GM12892 (cell line): ENCODE results near the gene CRIP1.

Source experiments
- POLR2A ChIP-seq: IDR thresholded peaks from 2 replicates; pipeline ENCODE4 v1.6.1; 2011; ENCODE audit warnings: low read depth, low read length, control low read depth
- POLR2AphosphoS5 ChIP-seq: IDR thresholded peaks from 2 replicates; pipeline ENCODE4 v1.6.1; 2011; ENCODE audit warnings: low read depth, low read length, control low read depth
- TAF1 ChIP-seq: IDR thresholded peaks from 2 replicates; pipeline ENCODE4 v1.6.1; 2011; ENCODE audit warnings: low read depth, mild to moderate bottlenecking, control low read depth, low read length, borderline replicate concordance

DNA sequence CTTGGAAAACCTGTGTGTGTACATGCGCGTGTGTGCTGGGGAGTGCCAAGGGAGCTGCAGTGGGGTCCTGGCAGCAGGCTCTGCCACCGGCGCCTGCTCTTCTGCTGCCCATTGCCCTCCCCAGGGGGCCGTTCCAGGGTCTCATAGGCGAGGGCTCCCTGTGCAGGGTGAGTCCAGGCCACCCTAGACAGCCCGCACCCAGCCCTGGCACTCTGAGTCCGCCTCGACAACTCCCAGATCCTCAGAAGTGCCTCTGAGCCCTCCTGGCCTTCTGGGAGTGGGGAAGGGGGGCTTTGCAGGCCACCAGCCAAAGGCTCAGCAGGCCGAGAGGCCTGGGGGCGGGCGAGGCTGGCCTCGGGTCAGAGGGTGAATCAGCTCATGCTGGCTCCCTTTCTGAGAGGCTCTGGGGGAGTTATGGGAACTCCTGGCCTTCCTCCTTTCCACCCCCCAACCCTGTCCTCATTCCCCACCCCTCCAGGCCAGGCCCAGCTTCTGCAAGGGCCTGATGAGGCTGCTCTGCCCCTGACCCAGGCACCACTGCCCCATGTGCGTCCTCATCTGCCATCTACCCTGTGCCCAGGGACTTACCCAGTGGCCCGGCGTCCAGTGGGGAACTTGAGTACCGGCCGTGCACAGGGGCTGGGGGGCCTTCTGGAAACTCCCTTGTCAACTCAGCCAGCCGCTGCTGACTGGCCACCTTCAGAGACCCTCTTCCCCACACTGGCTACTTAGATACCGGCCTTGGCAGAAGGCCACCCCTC, 2.3 kb downstream of the CRIP1 start:
- TF ChIP-seq POLR2A (no peak), POLR2AphosphoS5 (no peak), TAF1 (no peak)
